IPS-20b (cell line): ENCODE data around the gene PLXNA4.

ENCODE experiments used
- H3K27ac ChIP-seq: one replicate; pipeline ENCODE4 v1.5.1; 2013; ENCODE audit warnings: low read length
- H3K27me3 ChIP-seq: 2 replicates; pipeline ENCODE4 v1.6.1; 2013; ENCODE audit warnings: mild to moderate bottlenecking, low read length, inconsistent platforms; ENCODE audit not compliant: insufficient read depth
- H3K36me3 ChIP-seq: 2 replicates; pipeline ENCODE4 v1.6.1; 2013; ENCODE audit warnings: low read depth, mild to moderate bottlenecking, inconsistent platforms, low read length, moderate library complexity; ENCODE audit not compliant: insufficient read depth
- H3K4me1 ChIP-seq: 2 replicates; pipeline ENCODE4 v1.6.1; 2013; ENCODE audit warnings: mild to moderate bottlenecking, control low read depth, inconsistent platforms, low read length, moderate library complexity; ENCODE audit not compliant: insufficient read depth
- H3K4me3 ChIP-seq: 2 replicates; pipeline ENCODE4 v1.5.1; 2013; ENCODE audit warnings: mild to moderate bottlenecking, low read length, inconsistent platforms
- H3K9ac ChIP-seq: 2 replicates; pipeline ENCODE4 v1.6.1; 2013; ENCODE audit warnings: low read depth, mild to moderate bottlenecking, inconsistent platforms, low read length, moderate library complexity
- H3K9me3 ChIP-seq: 2 replicates; pipeline ENCODE4 v1.6.1; 2013; ENCODE audit warnings: mild to moderate bottlenecking, low read depth, low read length, inconsistent platforms; ENCODE audit not compliant: insufficient read depth

Gene PLXNA4

DNA sequence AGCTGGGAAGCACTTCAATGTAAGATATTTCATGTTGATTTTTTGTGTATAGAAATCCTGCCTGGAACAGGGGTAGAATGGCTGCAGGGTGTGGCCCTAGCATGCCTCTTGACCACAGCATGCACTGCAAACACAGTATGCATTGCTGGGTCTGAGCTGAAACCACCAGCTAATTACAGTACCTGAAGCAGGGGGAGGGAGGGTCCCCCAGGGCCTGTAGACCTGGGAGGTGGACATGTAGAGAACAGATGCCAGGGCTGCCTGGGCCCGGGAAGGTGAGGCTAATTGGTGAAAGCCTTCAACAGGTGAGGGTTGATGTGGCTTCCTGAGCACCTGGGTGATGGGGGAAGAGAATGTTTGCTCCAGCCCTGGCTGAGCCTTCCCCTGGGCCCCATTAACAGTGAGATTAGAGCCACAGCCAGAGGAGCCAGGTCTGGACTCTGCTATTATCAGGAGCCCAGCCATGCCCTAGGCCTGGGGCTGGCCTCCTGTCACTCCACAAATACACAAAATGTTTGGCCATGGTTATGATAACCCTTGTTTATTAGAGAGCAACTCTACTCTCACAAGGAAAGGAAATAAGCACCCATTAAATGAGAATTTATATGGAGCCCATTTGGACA, 83.3 kb downstream of the PLXNA4 start:
- H3K4me1 ChIP-seq, result no peaks in the 10 kb centered on the region
- H3K9me3 ChIP-seq, result no peaks in the 10 kb centered on the region
- no peak overlapping the region for H3K27ac ChIP-seq
- no peak overlapping the region for H3K4me3 ChIP-seq
- H3K36me3 ChIP-seq, result no peaks in the 10 kb centered on the region
- no peaks in the 10 kb centered on the region; the same call in 1 of the 2 replicates for H3K27me3 ChIP-seq
- H3K9ac ChIP-seq, result no peak overlapping the region

DNA sequence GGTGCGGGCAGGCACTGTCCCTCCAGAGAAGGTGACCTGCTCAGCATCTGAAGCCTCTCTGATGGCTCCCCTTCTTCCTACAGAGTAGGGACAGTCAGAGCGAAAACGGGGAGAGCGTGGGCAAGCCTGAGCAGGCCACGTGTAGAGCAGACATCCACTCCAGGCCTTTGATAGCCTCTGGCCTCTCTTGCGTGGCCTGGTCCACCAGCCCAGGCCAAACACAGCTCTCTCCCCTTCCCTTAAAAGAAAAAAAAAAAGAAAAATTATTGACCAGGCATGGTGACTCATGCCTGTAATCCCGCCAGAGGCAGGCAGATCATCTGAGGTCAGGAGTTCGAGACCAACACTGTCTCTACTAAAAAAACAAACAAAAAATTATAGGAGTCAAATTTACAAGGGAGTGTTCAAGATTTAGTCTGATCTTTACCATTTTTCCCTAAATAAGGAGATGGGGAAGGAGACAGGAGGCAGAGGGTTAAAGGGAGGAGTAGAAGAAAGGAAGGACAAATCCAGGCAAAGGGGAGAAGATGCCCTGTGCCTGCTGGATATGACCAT, 84.8 kb downstream of the PLXNA4 start:
- no peaks in the 10 kb centered on the region for H3K36me3 ChIP-seq
- no peak overlapping the region for H3K4me3 ChIP-seq
- no peak overlapping the region for H3K9ac ChIP-seq
- no peaks in the 10 kb centered on the region; the same call in 1 of the 2 replicates for H3K27me3 ChIP-seq
- H3K4me1 ChIP-seq, result no peaks in the 10 kb centered on the region
- no peak overlapping the region for H3K27ac ChIP-seq
- no peaks in the 10 kb centered on the region for H3K9me3 ChIP-seq

DNA sequence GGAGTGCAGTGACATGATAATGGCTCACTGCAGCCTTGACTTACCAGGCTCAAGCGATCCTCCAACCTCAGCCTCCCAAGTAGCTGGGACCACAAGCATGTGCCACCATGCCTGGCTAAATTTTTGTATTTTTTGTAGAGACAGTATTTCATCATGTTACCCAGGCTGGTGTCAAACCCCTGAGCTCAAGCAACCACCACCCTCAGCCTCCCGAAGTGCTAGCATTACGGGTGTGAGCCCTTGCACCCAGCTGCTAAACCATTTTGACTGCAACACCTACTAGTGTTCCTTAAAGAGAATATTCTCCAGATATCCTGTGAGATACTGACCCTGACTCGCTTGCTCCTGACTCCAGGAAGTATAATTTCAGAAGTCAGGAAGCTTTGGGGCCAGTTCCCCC, 85.8 kb downstream of the PLXNA4 start:
- no peaks in the 10 kb centered on the region for H3K36me3 ChIP-seq
- H3K4me3 ChIP-seq, result no peak overlapping the region
- H3K27me3 ChIP-seq, result no peaks in the 10 kb centered on the region; the same call in 1 of the 2 replicates
- H3K9ac ChIP-seq, result no peak overlapping the region
- no peaks in the 10 kb centered on the region for H3K4me1 ChIP-seq
- H3K9me3 ChIP-seq, result no peaks in the 10 kb centered on the region
- H3K27ac ChIP-seq, result no peak overlapping the region

DNA sequence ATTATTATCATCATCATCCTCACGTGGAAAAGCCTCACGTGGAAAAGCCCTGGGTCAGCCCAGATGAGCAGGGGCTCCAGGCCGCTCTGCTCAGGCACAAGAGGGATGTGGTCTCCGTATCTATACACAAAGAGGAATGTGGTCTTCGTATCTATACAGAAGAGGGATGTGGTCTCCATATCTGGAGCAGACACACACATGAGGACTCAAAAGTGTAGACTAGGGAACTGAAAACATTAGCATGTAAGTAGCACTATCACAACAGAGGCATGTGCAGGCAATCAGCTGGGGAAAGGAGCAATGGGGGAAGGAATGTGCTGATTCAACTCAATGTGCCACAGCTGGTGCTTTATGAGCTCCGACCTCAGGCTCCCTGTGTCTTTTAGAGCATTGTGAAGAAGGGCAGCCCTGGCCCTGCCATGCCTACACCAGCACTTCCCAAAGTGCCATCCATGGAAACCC, 86.5 kb downstream of the PLXNA4 start:
- H3K27me3 ChIP-seq, result no peaks in the 10 kb centered on the region
- H3K4me1 ChIP-seq, result no peaks in the 10 kb centered on the region
- H3K9ac ChIP-seq, result no peak overlapping the region

DNA sequence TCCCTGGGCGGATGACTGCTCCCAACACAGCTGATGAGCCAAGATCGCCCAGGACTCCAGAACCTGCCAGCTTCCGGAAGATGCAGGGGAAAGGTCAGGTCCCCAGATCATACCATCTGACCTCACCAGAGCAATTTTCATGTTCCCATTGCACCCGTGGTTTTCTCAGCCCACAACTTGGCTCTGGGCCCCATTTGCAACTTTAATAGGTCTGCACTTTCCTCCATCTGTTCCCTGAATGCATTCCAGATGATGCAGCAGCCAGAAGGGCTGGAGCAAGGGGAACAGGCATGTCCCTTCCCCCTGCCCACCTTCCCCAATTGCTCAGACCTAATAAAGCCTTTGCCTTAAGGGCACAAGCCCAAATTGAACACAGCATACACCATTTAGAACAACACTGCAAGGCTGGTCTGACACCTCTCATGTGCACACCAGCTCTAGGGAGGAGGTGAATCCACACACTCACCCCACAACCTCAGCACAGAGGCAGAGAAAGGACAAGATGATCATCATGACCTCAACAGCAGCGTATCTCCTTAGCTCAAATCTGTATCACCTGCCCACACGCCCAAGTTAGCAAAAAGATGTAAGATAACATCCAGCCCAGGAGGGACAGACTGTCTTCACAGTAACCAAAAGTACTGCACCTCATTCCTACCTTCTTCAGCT, 87.5 kb downstream of the PLXNA4 start:
- no peaks in the 10 kb centered on the region for H3K4me1 ChIP-seq
- no peaks in the 10 kb centered on the region for H3K27me3 ChIP-seq

More for the DNA sequence above, 86.5 kb downstream of the PLXNA4 start:
- no peak overlapping the region for H3K4me3 ChIP-seq
- H3K27ac ChIP-seq, result no peak overlapping the region
- no peaks in the 10 kb centered on the region for H3K9me3 ChIP-seq
- no peaks in the 10 kb centered on the region for H3K36me3 ChIP-seq

DNA sequence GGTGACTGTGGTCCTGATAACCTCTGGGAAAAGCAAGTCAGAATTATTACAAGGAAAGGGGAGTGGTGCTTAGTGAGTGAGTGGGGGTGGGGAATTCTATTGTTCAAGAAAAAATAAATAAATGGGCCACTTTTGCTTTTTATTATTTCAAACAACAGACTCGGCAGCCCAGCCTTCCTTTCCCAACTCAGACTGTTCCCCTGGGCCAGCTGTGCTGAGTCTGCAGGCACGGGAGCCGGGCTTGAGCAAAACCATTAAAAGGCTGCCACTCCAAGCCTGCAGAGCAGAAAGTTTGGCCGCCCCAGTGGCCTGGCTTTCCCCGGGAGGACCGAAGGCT, 90.0 kb downstream of the PLXNA4 start:
- no peak overlapping the region for H3K9ac ChIP-seq
- H3K36me3 ChIP-seq, result no peaks in the 10 kb centered on the region
- H3K9me3 ChIP-seq, result no peaks in the 10 kb centered on the region
- no peak overlapping the region for H3K4me3 ChIP-seq
- H3K27ac ChIP-seq, result no peak overlapping the region
- no peaks in the 10 kb centered on the region for H3K27me3 ChIP-seq
- H3K4me1 ChIP-seq, result no peaks in the 10 kb centered on the region

More for the DNA sequence above, 87.5 kb downstream of the PLXNA4 start:
- no peak overlapping the region for H3K4me3 ChIP-seq
- no peaks in the 10 kb centered on the region for H3K36me3 ChIP-seq
- no peak overlapping the region for H3K9ac ChIP-seq
- no peak overlapping the region for H3K27ac ChIP-seq
- no peaks in the 10 kb centered on the region for H3K9me3 ChIP-seq

DNA sequence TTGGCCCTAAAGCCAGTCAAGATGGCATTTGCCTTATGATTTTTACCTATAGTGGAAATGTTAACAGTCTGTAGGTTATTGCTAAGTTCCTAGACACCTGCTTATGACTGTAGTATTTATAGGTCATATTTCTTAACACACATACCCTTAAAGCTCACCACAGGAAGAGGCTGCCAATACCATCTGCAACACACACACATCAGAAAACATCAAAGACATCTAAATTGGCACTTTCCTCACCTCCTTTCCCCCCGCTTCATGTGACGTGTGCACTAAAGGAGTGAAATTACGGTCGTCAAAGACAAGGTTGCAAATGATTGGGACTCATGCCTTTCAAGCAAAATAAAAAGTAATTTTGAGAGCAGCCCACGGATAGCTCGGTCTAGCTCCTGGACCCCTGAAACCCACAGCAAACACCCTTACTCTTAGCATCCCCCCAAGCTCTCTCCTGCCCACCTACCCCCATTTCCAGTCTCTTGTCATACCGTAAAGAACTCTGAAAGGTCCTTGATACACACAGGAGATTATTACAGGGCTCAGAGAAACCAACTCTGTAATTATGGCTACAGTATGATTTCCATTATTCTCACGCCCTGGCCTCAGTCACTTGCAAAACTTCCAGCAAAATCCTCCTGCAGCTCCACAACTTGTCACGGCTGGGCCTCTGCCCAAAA, 90.5 kb downstream of the PLXNA4 start:
- no peaks in the 10 kb centered on the region for H3K27me3 ChIP-seq
- no peak overlapping the region for H3K9ac ChIP-seq
- no peaks in the 10 kb centered on the region for H3K36me3 ChIP-seq
- H3K27ac ChIP-seq, result no peak overlapping the region
- H3K4me1 ChIP-seq, result no peaks in the 10 kb centered on the region
- H3K9me3 ChIP-seq, result no peaks in the 10 kb centered on the region
- no peak overlapping the region for H3K4me3 ChIP-seq

DNA sequence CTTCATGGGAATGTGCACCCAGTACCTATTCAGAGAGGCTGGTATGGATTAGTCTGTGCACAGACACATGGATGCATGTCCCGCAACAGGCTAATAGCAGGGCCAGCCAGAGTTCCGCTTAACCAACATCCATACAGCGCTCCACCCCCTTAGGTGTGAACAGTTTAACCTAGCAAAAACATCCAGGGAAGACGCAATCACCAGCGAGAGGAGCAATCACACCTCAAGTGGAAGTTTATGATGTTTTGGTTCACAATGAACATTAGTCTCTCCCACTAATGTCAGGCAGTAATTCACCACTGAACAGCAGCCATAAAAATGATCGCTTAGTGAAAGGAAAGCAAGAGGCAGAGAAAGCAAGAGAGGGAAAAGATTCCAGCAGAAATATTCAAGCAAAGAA, 91.1 kb downstream of the PLXNA4 start:
- no peaks in the 10 kb centered on the region for H3K4me1 ChIP-seq
- H3K27me3 ChIP-seq, result no peaks in the 10 kb centered on the region
- no peak overlapping the region for H3K9ac ChIP-seq
- H3K27ac ChIP-seq, result no peak overlapping the region
- no peaks in the 10 kb centered on the region for H3K9me3 ChIP-seq
- H3K4me3 ChIP-seq, result no peak overlapping the region
- no peaks in the 10 kb centered on the region for H3K36me3 ChIP-seq

DNA sequence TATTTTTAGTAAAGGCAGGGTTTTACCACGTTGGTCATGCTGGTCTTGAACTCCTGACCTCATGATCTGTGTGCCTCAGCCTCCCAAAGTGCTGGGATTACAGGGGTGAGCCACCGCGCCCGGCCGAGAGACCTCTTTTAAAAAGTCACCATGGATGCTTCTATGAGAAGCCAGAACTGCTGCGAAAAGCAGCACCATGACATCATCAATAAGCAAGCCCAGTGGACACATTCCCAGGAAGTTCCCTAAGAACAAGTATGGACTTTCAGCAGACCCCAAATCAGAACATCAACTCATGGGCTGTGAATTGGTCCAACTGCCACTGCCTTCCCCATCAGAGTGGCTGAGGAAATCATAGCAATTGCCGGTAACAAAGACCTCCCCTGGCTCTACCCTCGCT, 93.4 kb downstream of the PLXNA4 start:
- H3K27ac ChIP-seq, result no peak overlapping the region
- H3K4me1 ChIP-seq, result no peaks in the 10 kb centered on the region
- no peaks in the 10 kb centered on the region for H3K9me3 ChIP-seq
- no peak overlapping the region for H3K9ac ChIP-seq
- no peak overlapping the region for H3K4me3 ChIP-seq
- no peaks in the 10 kb centered on the region for H3K27me3 ChIP-seq
- no peaks in the 10 kb centered on the region for H3K36me3 ChIP-seq

DNA sequence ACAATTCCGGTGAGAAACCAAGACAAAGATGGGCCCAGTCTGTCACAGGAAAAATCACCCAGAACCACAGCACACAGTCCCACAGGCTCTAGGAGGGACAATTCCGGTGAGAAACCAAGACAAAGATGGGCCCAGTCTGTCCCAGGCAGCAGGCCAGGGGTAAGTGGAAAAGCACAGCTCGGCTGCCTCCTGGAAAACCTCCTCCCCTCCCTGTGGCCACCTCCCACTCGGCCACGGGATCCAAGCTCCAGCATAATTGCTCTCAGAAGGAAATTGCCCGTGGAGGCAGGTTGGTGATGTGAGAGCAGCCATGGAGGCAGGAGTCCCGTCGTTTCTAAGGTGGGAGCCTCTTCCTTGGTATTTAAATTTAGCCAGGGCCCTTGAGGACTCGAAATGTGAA, 95.7 kb downstream of the PLXNA4 start:
- peaks cover 6% of the 10 kb centered on the region; the same call in 1 of the 2 replicates for H3K4me1 ChIP-seq
- no peak overlapping the region for H3K4me3 ChIP-seq
- H3K36me3 ChIP-seq, result no peaks in the 10 kb centered on the region
- no peak overlapping the region for H3K27ac ChIP-seq
- H3K9me3 ChIP-seq, result no peaks in the 10 kb centered on the region
- H3K9ac ChIP-seq, result no peak overlapping the region
- peaks cover 9% of the 10 kb centered on the region; the same call in 1 of the 2 replicates for H3K27me3 ChIP-seq

DNA sequence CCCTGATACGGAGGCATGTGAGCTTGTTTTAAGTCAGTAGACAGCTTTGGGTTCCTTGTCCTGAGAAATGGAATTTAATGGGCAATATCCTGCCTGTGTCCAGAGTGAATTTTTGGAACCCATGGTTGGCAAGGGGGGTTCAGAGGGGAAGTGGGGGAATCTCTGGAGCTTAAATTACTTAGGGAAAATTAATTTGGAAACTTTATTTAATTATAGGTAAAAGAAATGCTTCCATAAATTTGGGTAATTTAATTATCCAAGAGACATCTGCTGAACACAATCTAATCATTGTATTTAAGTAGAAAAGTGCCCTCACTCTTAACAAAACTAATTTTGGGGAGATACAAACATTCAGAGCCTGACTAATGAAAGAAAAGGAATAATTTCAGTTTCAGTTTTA, 99.7 kb downstream of the PLXNA4 start:
- H3K4me1 ChIP-seq, result peaks cover 13% of the 10 kb centered on the region; the same call in 1 of the 2 replicates
- H3K9me3 ChIP-seq, result no peaks in the 10 kb centered on the region
- no peak overlapping the region for H3K4me3 ChIP-seq
- no peak overlapping the region for H3K9ac ChIP-seq
- H3K27me3 ChIP-seq, result peaks cover 9% of the 10 kb centered on the region; the same call in 1 of the 2 replicates
- H3K27ac ChIP-seq, result no peak overlapping the region
- no peaks in the 10 kb centered on the region for H3K36me3 ChIP-seq
